GM12873 (cell line): ENCODE results near the gene SDR42E1.

Experiments used
- TF ChIP-seq, protein P1 (sequence below): IDR thresholded peaks from 2 replicates; pipeline ENCODE4 v1.5.1; 2012; ENCODE audit warnings: low read depth, mild to moderate bottlenecking, moderate library complexity, low read length, control low read depth; ENCODE audit not compliant: insufficient read depth; ENCODE audit errors: missing control alignments

SDR42E1 gene

DNA sequence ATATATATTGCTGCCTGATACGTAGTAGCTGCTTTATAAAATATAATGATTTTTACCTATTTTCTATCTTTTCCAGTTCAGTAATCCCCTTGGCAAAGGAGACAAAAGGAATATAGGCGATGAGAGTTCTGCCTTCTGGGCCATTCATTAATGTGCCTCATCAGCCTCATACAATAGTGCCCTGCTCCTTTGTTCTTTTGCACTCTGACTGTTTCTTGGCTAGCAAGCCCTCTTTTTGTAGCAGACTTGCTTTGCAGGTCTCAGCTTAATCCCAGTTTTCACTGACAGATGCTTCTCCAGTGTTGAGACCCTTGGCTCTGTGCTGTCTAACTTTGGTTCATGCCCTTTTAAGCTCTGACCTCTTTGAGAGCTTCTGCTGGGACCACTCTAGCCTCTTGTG lies 34.2 kb upstream of the SDR42E1 start:
- TF ChIP-seq, protein P1, sequence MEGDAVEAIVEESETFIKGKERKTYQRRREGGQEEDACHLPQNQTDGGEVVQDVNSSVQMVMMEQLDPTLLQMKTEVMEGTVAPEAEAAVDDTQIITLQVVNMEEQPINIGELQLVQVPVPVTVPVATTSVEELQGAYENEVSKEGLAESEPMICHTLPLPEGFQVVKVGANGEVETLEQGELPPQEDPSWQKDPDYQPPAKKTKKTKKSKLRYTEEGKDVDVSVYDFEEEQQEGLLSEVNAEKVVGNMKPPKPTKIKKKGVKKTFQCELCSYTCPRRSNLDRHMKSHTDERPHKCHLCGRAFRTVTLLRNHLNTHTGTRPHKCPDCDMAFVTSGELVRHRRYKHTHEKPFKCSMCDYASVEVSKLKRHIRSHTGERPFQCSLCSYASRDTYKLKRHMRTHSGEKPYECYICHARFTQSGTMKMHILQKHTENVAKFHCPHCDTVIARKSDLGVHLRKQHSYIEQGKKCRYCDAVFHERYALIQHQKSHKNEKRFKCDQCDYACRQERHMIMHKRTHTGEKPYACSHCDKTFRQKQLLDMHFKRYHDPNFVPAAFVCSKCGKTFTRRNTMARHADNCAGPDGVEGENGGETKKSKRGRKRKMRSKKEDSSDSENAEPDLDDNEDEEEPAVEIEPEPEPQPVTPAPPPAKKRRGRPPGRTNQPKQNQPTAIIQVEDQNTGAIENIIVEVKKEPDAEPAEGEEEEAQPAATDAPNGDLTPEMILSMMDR = no peak

DNA sequence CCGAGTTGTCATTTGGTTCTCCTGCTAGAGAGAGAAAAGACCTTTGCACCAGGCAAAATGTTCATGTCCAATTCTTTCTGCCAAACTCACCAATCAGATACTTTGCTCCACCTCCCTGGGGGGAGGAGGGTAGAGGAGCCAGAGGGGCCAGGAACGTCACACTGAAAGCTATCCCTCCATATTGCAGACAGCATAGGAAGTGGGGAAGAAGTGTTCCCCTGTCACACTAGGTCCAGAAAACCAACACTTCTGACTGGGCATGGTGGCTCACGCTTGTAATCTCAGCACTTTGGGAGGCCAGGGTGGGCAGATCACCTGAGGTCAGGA lies 33.3 kb upstream of the SDR42E1 start:
- TF ChIP-seq, protein P1 = no peak

DNA sequence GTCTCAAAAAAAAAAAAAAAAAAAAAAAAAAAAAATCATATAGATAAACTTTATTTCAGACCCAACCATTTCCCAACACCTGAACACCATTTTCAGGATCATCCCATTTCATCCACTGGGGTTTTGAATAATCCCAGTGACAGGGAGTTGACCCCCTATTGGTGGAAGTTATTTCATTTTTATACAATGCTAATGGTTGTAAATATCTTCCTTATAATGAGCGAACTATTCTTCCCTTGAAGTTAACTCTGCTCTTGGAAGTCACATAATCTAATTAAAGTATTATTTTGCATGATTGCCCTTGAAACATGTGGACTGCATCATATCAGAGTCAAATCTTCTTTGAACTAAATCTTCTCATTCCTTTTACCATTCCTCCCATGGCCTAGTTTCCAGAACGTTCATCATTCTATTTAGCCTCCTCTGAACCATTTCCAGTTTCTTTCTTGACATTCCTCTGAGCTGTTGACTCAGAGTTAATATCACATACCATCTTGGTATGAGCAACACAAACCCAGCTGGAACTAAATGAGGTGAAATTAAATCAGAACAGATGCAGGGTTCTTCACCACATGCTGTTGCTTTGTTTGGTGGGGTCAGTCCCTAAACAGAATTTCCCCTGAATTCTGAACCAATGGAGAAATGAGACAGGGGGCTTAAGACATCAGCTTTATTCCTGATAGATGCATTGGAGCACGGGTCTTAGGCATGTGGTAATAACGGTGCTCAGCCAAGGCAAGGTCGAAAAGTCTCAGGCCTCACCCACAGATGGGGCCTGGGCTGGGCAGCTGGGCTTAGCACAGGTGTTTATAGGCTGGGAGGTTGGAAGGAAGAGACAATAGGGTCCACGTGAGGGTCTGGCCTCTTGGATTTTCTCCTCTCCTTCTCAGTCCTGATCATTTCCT lies 32.7 kb upstream of the SDR42E1 start:
- TF ChIP-seq, protein P1 = no peak

DNA sequence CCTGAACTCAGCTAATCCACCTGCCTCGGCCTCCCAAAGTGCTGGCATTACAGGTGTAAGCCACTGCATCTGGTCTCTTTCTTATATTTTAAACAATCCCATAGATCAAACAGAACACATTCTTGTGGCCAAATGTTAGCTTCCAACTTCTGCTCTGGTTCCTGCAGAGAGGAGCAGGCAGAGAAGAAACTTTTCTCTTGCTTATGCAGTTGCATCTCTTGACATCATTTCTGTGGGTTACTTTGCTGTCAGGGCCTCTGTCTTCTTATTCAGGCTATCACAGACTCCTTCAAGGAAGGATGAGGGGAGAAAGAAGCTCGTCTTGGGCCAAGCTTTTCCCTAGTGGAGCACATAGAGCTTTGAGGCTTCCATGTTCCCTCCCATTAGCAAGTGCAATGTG lies 31.6 kb upstream of the SDR42E1 start:
- TF ChIP-seq, protein P1 = no peak

DNA sequence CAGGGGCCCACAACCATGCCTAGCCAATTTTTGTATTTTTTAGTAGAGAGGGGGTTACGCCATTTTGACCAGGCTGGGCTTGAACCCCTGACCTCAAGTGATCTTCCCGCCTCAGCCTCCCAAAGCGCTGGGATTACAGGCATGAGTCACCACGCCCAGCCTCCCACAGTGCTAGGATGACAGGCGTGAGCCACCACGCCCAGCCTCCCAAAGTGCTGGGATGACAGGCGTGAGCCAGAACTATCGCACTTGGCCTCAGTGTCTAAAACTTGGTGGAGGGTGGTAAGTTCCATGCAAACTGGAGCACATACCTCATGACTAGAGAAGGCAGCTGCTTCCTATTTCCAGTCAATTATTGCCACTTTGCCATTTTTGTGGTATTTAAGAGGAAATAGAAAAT lies 30.9 kb upstream of the SDR42E1 start:
- TF ChIP-seq, protein P1 = no peak

DNA sequence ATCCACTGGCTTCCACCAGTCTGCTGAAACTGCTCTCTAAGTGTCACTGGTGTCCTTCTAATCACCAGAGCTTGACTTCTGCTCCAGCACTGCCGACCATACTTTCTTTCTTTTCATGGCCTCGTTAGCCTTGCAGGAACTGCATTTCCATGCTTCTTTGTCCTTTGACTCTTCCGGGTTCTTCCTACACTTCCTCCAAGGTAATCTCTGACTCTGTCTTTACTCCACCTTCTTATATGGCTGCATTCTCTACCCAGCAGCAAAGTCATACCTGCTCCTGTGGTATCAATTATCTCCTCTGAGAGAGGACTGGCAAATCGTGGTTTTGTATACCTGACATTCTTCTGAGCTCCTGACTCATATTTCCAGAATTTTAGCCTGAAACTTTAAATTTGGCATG lies 30.3 kb upstream of the SDR42E1 start:
- TF ChIP-seq, protein P1 = no peak

DNA sequence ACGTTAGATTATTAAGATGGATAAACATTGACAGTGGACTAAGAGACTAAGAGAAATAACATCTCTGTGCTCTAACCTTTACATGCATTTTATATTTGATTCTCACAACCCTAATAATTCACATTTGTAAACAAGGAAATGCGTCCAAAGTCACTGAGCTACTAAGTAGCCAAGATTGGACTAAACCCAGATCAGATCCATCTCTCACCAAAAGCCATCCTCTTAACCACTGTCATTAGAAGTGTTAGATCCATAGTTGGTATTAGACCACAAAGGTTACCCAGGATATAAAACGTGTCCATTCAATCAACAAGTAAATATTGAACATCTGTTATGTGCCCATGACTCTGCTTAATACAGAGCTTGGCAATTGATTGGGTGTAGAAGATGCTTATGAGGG lies 29.0 kb upstream of the SDR42E1 start:
- TF ChIP-seq, protein P1 = no peak

- TF ChIP-seq, protein P1 = no peak
Measured at GRCh38 chr16:82037666-82038065, 26.4 kb upstream of the SDR42E1 start.
